ENCODE results near the gene PBX3.
"Not testable (repeated sequence)": the region's sequence is repeated elsewhere in the genome, so short reads cannot be mapped to it uniquely, and the experiment has no call there.

PBX3 gene

DNA sequence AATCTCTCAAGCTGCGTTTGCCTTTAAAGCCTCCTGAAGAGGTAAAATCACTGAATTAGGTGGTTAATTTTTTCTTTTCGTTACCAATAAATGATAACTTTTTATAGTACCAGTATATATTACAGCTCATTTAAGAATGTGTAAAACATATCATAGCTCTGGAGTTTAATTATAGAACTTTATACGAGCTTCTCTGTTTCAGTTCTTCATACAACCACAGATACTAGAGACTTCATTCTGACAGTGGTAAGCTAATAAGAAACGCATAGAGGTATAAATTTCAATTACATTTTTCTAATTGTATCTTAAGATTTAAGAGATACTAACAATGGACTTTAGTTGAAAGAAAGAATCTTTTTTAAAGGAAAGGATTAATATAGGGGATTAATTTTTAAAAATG lies 73.9 kb downstream of the PBX3 start:
- no peak for DNase-seq (ENCODE audit: low read depth in 2 of 3, low spot score in 1 of 3)

DNA sequence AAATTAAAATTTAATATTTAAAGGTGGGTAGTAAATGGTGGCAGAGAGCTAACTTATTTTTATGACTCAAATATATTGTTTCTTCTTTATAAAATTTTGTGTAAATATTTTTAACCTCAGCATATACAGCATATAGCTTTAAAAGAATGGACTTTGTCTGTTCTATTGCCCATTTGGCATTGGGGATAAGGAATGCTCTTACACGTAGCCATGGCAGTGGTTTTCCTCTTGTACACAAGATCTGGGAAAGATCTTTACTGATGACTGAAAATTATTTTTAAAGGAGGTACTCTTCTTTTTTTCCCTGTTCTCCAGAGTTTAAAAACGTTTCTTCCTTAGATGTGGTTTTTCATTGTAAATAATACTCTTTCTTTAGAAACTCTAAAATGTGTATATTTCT lies 75.0 kb downstream of the PBX3 start:
- no peak for DNase-seq (ENCODE audit: low read depth in 2 of 3, low spot score in 1 of 3)

DNA sequence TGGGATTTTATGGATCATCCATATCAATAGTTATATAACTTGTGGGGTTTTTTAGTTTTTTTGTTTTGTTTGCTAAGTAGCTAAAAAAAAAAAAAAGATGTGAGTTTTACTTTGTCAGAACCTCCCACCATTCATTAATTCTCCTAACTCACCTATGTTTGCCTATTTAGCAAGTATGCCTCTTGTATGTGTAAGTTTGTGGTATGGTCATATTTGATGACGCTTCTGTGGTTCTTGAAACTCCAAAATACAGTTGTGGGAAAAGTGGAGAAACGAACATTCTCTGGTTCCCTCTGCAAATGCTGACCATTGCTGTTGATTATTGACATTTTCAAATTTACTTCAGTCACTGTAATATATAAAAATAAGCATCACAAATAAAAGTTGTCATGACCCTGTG lies 75.7 kb downstream of the PBX3 start:
- no peak for DNase-seq (ENCODE audit: low read depth in 2 of 3, low spot score in 1 of 3)

DNA sequence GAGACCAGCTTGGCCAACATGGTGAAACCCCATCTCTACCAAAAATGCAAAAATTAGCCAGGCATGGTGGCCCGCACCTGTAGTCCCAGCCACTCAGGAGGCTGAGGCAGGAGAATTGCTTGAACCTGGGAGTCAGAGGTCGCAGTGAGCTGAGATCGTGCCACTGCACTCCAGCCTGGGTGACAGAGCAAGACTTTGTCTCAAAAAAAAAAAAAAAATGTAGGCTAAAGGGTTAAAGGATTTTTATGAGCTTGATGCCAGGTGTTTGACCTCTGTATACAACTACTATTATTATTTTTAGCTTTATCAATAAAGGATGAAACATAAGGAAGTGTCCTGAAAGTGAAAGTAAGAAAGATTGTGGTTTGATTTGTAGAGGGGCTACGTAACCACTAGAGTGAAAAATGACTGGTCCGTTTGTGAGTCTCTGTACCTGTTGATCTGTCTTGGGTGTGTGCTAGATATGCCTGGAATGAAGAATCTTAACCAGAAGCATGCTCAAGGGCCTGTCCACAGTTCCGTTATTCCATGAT lies 76.8 kb downstream of the PBX3 start:
- DNase-seq (ENCODE audit: low read depth in 2 of 3, low spot score in 1 of 3), result not testable (repeated sequence)

DNA sequence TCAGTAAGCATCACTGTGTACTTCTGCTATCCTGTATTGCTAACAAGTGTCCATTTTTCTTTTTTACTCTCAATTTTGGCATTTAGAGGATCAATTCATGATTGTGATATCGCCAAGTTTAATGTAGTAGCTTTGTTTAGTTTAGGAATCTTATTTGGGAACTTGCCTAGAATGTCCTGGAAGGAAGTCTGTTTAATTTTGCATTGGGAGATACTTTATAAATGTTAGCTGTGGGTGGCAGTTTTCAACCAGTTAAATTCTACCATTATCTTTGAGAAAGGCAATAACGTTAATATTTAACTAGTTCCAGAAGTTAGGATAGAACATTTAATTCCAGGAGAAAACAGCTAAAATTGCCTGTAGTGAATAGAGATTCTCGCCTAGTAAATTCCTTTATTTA lies 78.6 kb downstream of the PBX3 start:
- no peak for DNase-seq (ENCODE audit: low read depth in 2 of 3, low spot score in 1 of 3)

DNA sequence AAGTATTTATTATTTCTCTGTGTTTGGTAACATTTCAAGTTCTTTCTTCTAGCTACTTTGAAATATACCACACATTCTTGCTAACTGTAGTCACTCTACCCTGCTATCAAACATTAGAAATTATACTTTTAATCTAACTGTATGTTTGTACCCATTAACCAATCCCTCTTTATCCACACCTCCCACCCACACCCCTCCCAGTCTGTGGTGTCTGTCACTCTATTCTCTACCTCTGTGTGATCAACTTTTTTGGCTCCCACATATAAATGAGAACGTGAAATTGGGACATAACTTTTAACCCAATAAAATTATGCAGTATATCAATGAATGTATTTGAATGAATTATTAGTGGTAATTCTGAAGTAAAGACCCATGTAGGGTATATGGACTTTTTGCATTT lies 79.7 kb downstream of the PBX3 start:
- DNase-seq (ENCODE audit: low read depth in 2 of 3, low spot score in 1 of 3), result no peak

DNA sequence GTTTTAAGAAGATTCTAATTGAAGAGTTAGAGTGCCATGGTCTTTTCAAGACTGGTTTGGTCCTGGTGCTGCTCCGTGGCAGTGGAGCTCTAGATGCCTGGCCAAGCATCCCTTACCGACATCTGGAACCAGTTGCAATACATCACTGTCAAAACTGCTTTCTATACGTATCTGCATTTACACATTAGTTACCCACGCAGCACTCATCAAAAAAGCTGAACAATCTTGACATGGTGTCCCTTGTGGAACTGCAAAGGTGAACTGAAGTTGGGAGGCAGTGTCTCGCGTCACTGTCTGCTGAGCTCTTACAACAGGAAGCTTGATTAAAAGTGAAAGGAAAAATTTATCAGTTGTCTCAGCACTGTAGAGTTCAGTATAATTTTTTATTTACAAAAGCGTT lies 82.6 kb downstream of the PBX3 start:
- no peak for DNase-seq (ENCODE audit: low read depth in 2 of 3, low spot score in 1 of 3)

DNA sequence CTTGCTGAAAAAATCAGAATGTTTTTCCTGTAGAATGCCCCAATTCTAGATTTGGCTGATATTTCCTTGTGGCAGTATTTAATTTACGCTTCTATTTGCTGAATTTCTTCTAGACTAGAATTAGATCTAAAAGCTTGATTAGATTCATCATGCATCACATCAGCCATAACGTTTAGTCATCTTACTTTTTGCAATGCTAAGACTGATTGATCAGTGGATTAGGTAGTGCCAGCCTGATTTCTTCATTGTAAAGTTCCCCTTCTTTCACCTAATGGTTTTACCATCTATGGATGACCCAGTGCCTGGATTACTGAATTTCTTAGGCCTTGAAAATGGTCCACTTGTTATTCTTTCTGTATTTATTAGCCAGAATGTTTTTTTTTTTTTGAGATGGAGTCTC lies 83.9 kb downstream of the PBX3 start:
- DNase-seq (ENCODE audit: low read depth in 2 of 3, low spot score in 1 of 3), result no peak

DNA sequence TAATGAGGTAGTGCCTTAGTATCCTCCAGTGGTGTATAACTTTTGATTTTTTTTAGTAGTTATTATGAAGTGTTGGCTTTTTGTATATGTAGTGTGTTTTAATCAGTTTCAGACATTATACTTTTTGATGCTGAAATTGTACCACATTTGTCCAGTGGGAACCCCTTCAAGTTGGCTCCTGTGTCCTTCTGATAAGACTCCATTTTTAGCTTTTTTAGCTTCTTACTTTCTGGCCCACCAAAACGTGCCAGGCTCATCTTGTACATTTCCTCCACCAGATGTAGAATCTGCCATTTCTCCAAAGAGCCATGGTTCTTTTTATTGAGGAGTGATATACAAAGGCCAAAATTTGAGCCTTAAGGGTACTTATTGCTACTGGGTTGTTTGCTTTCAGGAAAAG lies 84.4 kb downstream of the PBX3 start:
- no peak for DNase-seq (ENCODE audit: low read depth in 2 of 3, low spot score in 1 of 3)

DNA sequence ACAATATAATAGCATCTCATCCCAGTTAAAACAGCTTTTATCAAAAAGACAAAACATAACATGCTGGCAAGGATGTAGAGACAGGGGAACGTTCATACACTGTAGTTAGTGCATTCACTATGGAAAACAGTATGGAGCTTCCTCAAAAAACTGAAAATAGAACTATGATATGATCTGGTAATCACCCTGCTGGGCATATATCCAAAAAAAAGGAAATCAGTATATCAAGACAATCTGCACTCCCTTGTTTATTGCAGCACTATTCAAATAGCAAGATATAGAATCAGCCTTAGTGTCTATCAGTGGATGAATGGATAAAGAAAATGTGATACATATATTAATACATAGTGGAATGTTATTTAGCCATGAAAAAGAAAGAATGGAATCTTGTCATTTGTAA lies 88.5 kb downstream of the PBX3 start:
- DNase-seq (ENCODE audit: low read depth in 2 of 3, low spot score in 1 of 3), result no peak

DNA sequence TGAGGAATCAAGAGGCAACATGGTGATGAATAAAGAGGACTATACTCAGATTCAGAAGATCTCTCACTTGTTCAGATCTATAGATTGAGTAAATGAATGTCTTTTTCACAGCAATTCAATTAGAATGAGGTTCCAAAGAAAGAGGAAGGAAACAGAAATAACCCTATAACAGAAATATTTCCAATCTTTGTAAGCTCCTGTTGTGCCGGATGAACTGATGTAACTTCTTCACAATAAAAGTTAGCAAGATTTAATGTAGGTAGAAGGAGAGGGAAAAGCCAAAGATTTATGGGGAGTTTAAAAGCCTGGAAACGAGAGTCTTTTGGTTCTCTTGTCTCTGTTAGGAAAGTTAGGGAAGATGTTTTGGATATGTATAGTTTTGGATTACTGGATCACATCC lies 92.1 kb downstream of the PBX3 start:
- no peak for DNase-seq (ENCODE audit: low read depth in 2 of 3, low spot score in 1 of 3)

DNA sequence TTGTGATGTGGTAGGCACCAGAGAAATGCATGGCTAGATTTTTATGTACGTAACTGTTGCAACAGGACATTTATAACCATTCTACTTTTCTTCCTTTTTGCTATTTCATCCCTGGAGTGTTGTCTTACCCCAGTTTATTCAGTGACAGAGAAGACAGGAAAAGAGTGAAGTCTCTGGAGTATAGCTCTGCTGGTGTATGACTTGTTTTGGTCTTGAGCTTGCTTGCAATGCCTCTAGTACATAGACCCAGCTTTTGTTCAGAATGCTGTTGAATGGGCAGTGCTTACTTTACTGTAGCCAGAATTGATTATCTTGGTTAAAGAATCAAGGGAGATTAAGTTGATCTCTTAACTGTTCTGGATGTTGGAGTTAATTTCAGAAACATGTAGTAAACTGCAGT lies 94.3 kb downstream of the PBX3 start:
- no peak for DNase-seq (ENCODE audit: low read depth in 2 of 3, low spot score in 1 of 3)

DNA sequence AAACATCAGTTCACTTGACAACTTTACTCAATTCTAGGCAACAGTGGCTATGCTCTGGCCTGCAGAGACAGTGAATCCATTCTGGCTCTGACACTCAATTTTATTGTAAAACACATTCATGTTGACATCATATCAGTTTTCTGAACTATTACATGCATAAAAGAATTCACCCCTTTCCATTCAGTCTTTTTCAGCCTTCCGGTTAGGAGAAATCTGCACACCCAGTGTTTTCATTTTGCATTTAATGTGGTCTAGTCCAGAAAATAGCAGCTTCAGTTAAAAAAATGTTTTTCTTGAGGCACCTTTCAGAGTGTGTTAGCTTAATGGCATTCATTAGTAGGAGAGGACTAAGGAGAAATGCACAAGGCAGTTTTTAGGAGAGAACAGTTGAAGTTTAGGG lies 95.1 kb downstream of the PBX3 start:
- no peak for DNase-seq (ENCODE audit: low read depth in 2 of 3, low spot score in 1 of 3)

DNA sequence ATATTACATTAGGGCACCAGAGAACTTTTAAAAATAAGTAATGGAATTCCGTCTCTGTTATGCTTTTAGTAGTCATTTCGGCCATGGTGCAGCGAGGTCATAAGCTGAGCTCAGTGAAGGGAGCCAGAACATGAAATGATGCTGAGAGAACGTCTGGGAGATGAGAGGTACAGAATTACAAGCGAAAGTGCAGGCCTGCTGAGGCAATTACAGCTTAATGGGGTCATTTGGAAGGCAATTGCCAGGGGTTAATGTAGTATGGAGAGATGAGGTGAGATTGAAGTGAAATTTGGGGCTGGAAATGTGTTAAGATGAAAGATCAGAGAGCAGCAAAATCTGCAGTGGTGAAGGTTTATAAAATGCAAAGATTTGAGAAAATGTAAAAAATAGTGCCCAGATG lies 96.5 kb downstream of the PBX3 start:
- DNase-seq (ENCODE audit: low read depth in 2 of 3, low spot score in 1 of 3), result no peak

DNA sequence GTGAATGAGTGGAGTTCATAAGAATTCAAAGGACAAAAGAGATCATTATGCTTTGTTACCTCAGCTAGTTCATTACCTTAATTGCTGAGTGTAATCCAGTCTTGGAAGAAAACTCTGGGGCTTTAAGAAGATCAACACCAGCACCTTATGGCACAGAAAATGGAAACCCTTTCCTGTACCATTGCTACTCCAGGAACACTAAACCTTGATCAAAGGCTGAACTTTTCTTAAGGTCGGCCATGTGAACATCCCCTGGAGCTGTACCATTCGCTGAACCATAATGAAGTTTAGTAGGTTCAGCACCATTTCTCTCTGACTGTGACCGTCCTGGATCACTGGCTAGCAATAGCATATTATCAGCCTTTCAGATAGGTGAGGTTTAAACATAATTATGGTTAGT lies 97.4 kb downstream of the PBX3 start:
- DNase-seq (ENCODE audit: low read depth in 2 of 3, low spot score in 1 of 3), result no peak

DNA sequence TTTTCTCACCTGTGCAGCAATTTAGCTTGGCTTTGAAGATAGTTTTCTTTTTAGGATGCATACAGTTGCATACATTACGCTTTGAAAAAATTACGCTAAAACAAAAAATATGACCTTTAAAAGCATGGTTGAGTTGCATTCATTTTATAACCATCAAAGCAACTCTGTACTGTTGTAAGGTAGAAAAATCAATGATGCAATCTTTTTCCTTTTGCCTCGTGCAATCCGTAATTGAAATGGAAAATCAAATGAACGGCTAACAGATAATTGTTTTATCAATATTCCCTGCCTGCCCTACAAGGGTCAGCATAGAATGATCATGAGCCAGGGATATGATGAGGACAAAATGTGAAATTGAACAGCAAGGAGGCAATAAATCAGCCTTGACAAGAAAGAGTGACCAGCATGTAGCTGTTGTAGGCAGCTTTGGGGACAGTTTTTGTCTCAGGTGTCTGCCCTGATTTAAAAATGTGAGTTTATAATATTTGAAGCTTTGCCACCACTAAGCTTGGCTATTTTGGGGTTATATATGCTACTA lies 98.2 kb downstream of the PBX3 start:
- no peak for DNase-seq (ENCODE audit: low read depth in 2 of 3, low spot score in 1 of 3)

DNA sequence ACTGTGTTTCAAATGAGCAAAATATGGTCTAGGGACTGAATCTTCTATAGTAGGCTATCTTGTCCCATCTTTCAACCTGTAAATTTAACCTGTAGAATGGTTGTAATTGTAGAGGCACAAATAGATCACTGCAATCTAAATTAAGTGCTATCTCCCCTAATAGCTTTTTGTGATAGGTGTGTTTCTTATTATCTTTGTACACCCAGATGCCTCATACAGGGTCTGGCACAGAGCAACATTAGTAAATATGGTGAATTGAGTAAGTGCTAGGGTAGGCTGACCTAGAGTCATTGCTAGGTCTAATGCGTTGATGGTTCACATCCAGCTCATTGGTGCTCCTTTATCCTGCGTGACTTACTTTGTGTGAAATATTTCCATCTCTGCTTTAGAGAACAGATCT lies 100.6 kb downstream of the PBX3 start:
- no peak for DNase-seq (ENCODE audit: low read depth in 2 of 3, low spot score in 1 of 3)

DNA sequence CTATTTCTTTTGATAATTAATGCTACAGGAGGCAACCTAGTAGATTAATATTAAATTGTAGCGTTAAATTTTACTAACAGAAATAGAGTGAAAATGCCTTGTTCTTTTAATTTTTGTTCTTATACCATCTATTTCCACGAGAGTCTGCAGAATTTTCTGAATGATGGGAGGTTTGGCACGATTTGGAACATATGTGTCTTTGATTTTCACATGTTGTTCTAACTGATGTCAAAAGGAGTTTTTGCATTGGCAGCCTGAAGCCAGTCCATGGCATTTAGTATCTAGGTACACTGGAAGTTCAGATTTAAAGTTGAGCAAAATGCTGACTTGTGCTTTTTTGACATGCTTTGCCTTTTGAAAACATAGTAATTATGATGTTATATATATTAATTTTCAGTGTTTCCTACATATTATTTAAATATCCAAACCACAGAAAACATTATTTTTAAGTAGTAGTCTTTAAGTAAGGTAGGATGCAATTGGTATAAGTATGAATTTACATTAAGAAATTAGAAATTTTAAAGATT lies 103.0 kb downstream of the PBX3 start:
- no peak for DNase-seq (ENCODE audit: low read depth in 2 of 3, low spot score in 1 of 3)

DNA sequence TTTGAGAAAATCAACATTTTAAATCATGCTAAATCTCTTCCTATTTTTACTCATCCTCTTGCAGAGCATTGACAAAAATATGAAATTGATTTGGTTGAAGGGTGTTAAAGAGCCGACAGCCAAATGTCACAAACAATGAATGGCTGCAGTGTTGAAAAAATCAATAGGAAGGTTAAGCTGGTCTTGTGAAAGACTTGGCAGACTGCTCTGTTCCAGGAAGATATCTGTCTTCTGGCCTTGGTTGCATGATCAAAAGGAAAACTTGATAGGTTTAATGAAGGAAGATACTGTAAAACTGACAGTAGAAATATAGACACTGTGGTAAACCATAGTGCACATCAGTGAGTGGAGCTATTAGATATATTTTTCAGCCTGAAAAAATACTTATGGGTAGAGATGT lies 103.6 kb downstream of the PBX3 start:
- DNase-seq (ENCODE audit: low read depth in 2 of 3, low spot score in 1 of 3), result no peak

DNA sequence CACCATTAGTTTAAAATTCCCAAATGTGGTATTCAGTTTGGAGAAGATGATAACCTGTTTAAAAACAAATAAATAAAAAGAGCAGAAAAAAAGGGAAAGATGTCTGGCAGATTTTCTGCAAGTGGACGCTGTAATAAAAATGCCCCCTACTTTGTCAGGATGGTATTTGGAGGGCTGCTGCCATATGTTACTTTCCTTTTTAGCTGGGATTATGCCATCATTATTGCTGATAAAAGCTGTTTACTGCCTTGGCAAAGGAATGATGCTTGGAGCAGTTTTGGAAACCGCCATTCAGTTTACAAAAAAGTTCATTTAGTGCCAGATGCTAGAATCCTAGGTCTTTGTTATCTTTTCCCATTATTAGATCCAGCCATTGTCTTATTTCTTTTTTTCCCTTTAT lies 104.8 kb downstream of the PBX3 start:
- no peak for DNase-seq (ENCODE audit: low read depth in 2 of 3, low spot score in 1 of 3)

DNA sequence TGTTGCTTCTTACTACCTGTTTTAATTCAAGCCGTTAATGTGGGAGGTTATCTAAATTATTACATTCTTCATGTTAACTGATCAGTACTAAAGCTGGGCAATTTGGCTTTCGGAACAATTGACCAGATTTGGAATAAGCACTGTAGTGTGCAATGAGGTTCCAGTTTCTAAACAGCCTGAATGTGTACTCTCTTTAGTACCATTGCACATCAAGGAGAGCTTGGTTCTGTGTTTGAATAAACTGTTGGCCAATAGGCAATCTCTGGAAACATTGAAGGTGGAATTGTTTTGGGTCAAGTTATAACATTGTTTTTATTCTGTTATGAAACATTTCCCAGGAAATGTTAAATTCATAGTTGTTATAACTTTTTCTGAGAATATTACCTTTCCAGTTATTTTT lies 105.2 kb downstream of the PBX3 start:
- no peak for DNase-seq (ENCODE audit: low read depth in 2 of 3, low spot score in 1 of 3)

DNA sequence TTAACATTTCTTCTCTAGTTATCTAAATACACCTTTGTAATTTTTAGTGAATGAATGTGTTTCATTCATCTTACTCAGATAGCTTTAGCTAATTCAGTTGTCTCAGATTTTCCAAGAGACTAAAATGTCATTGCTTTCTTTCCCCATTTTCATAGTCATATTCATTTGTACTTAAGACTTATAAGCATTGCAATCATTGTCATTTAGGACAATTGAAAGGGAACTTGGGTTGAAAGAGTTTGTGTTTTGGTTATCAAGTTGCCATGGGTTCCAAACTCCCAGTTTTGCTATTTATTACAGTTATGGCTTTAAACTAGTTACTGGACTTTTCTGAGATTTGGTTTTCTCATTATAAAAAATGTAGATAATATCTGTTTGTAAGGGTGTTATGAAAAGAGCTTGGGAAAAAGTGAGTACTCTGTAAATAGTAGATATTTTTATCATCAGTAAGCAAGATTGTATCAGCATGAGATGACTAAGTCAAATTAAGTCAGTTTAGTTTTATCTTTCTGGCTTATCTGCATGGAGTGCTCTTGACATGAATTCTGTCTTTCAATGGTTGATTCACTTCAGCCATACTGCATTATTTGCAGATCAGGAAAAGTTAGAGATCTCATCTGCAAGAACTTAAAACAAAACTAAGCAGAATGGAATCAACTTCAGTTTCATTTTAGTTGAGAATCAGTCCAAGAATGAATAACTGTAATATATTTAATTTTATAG lies 107.5 kb downstream of the PBX3 start:
- no peak for DNase-seq (ENCODE audit: low read depth in 2 of 3, low spot score in 1 of 3)

DNA sequence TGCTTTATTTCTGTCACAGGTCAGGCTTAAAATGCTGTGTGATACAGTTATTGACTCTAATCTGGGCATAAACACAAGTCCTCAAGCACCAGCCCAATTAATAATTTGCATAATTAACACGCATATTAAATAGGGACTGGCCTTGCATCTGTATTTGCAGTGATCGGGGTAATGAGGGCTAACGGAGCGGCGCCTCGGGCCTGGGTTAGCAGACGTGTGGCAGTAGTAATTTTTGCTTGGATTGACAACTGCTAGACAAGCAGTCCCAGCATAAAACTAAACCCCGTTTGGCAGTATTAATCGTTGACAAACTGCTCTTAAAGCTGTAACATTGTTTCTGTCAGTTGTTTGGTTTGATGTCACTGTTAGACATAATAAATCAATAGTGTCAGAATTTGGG lies 109.2 kb downstream of the PBX3 start:
- DNase-seq (ENCODE audit: low read depth in 2 of 3, low spot score in 1 of 3), result no peak
